Forelimb muscle (tissue), 1 donor: ENCODE measurements around the gene CPT1A. TPM values are rescaled to one million over a fixed set of nuclear protein-coding genes. Genes with fewer than 3 reads are reported as not detected.

ENCODE experiments used
- DNase-seq: peaks from one replicate; pipeline ENCODE4 v3.0.0-alpha.2; 2013; ENCODE audit warnings: low read depth
- polyA plus RNA-seq: library from polyadenylated mRNA; unstranded; fragments of 120-200 nt; gene quantifications from one replicate; pipeline ENCODE4 v1.2.1, GENCODE V29; 2013; ENCODE audit not compliant: insufficient read length

Gene CPT1A
- polyA plus RNA-seq, 1 donor = 9.7 TPM

DNA sequence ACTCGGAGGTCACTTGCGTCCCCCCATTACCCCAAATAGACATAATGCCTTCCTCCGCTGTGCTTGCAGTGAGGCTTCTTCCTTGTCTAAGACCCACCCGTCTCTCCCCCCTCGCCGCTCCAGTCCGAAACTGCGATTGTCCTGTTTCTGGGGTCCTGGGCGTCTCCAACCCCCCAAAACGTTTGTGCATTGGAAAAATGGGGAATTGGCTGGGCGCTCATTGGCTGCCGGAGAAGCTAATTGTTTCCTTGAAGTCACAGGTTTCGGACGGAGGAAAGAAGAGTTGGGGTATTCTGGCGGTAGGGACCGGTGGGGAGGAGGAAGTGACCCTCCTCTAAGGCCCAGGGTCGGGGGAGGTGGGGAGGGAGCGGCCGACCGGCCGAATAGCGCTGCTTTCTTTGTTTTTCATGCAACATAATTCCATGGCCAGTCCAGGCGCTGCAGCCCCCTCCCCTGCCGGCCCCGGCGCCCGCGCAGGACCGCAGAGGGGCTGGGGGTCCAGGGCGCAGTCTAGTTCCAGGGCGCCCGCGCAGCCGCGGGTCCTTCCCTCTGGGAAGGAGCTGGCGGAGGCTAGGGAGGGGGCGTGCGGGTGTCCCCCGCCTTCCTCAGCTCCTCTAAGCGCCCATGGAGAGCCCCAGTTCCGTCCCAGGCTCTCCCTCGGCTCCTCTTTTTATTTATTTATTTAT lies 12.7 kb upstream of the CPT1A start:
- no peak for DNase-seq

DNA sequence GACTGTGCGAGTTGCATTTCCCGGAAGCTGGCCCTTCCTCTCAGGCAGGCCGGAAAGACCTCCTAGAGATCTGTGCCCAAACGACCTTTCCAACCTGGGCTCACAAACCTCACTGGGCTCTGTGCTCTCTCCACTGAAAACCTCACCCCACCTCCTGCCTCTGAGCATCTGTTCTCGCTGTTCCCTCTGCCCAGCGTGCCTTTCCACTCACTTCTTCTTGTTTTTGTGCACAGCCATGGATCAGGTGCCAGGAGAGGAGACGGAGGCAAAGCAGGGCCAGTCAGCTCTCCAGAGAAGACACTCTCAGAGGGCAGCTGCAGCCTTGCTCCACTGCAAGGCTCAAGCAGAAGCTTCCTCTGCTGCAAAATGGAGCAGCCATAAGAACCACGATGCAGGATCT lies 10.9 kb upstream of the CPT1A start:
- no peak for DNase-seq

DNA sequence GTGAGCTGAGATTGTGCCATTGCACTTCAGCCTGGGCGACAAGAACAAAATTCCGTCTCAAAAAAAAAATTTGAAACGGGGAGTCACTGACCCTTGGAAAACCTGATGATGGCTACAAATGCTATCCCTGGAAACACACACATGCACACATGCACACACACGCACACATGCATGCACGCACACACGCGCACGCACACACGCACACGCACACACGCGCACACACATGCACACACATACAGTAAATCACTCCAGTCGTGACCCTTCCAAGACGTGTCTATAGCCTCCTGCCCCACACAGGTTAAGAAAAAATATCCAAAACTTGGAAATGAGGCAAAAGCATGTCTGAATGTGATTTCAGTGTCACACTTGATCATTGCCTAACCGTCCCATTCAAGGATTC lies 6.7 kb upstream of the CPT1A start:
- no peak for DNase-seq

DNA sequence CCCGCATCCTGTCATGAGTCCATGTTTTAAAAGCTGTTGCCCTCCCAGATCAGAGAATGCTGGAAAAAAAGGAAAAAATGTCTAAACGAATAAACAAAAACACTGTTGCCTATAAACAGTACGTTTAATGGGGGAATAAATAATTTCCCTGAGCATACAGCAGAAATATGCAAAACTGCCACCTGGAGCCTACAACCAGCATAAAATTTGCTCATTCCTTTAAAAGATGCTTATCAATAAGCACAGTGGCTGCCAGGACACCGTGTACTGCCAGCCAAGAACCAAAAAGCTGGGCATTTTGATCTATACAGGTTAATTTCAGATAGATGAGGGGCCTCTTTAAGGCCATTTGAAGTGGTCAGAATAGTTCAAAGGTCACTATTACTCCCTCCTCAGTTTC lies 5.7 kb upstream of the CPT1A start:
- DNase-seq = no peak

DNA sequence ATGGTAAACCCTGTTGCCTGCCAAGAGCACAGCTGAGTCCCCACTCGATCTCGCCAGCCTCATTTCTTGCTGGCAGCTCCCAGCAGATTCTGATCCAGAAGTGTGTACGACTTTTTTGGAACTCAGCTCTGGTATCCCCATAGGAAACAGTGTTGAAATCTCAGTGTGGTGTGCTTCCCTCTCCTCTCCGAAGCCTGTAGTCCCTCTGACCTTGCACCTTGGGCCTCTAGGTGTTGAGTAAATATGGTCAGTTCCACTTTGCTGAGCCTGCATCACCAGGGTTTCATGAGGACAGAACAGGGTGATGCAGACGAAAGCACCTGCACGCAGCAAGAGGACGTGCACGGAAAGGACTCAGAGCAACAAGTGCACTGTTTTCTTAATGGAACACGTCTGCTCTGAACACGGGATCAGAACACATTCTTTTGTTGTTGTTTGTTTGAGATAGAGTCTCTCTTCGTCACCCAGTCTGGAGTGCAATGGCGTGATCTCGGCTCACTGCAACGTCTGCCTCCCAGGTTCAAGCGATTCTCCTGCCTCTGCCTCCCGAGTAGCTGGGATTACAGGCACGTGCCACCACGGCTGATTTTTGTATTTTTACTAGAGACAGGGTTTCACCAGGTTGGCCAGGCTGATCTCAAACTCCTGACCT lies 3.8 kb upstream of the CPT1A start:
- no peak for DNase-seq

DNA sequence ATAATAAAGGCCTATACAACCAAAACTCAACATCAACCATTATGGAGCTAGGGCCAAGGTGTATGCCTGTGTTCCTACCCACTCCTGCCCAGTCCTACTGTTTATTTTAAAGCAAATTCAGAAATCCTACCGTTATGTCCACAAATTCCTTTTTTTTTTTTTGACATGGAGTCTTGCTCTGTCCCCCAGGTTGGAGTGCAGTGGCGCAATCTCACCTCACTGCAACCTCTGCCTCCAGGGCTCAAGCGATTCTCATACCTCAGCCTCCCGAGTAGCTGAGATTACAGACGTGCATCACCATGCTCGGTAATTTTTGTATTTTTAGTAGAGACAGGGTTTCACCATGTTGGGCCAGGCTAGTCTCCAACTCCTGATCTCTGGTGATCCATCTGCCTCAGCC lies 3.1 kb upstream of the CPT1A start:
- no peak for DNase-seq

DNA sequence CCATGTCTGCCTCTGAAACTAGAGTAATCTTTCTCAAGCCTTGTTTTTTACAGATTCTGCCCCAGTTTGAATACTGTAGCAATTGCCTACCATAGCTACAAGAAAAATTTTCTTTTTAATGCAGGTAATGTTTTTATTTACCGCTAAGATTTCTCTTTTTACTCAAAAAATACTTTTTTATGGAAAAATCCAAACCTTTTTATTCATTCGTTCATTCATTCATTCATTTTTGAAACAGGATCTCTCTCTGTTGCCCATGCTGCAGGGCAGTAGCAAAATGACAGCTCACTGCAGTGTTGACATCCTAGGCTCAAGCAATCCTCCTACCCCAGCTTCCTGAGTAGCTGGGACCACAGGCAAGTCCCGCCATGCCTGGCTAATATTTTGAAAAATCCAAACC lies 2.7 kb upstream of the CPT1A start:
- no peak for DNase-seq

DNA sequence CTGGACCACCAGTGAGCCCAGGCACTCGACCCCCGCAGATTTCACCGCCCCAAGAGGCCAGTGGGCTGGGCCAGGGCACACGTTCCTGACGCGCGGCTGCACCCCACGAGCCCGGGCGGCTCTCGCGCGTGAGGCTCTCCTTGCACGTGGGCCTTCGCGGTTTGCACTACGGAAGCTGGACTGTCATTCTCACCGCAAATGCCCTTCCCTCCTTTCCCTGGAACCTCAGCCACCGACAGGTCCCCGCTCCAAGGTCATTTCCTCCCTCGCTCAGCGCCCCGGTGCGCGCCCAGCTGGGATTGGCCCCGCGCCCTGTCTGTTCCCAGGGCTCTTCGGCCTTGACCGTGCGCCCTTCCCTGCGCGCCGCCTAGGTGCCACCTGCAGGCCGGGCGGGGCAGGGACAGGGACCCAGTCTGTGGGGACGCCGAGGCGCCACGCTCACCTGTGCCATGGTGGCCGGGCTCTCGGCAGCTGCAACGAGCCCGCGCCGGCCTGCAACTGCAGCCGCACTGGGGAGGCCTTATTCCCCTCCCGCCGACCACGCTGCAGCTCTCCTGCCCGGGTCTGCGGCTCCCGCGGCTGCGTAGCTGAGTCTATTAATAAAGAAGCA lies 2.1 kb upstream of the CPT1A start:
- no peak for DNase-seq

DNA sequence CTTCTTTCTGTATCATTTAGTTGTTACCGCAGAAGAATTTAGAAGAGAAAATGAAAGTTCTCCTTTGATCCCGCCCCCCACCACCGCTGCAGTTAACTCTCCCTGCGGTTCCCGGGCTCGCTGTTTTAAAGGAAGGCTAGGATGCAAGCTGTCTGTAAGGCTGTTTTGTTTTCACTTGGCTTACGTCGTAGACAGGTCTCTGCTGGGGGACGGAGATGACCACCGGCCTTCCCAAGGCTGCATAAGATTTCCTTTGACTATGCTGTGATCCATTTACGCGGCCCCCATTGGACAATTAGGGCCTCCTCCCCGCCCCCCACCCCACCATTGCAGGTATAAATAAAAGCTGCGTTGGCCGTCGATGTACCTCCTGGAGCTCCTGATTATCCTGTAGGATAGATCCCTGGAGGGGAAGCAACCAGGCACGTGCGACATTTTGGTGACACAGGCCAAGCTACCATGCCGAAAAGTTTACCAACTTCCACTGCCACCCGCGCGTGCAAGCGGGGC lies 1.4 kb upstream of the CPT1A start:
- DNase-seq = no peak

DNA sequence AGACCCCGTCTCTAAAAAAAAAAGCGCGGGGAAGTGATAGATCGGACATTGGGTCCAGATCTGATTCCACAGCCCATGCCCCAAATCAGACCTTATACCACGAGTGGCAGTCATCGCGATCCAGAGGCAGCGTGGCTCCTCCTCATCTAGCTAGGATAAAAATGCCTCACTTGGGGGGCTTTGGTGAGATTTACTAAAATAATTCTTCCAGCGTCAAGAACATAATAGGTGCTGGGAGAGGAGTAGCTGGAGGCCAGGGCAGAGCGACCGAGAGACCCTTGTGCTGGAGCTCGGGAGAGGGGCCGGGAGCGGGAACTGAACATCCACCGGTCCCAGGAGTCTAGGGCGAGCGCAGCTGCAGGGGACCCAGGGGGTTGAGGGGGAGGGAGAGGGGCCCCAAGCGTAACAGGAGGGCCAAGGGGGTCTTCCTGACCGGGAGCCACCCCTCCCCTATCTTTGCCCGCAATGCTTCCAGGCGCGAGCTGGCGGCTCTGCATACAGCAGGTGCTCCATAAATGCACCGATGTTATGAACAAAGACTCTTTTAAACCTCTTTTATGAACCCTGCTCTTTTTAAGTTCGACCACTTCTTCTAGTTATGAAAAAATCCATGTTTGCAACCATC lies 823 bp upstream of the CPT1A start:
- no peak for DNase-seq

DNA sequence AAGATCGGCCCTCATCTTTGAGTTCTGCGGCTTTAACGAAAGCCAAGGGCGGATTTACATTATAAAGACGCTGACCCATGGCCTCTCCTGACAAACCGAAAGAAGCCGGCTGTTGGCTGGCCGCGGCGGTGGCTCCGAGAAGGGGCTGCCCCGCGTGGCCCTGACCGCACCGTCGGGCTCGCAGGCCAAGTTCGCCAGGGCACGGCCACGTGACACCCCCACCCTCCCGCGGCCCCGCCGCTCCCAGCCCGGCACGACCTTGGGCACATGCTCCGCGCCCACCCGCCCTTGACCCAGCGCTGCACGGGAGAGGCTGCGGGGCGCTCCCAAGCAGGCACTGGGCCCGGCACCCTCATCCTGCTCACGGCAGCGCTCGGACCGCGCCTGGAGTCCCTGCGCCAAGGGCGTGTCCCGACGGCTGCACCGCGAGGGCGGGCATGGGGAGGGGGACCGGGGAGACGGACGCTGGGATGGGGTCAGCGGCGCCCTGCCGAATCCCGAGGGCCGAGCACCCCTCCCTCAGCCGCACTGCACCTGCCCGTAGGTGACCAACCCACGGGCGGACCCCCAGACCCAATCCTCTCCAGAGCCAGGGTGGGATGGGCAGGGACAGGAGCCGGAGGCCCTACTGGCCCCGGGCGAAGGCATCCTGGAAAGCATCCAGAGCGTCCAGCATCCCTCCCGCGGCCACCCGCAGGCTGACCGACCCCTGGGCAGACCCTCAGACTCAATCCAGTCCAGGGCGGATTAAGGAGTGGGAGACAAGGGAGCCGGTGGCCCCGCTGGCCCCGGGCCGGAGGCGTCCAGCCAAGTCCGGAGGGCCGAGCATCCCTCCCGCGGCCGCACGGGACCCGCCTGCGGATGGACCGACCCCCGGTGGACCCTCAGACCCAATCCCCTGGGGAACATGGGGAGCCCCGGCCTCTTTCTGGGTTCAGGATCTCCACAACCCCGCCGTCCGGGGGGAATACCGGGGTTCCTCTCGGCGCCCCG lies 759 bp downstream of the CPT1A start:
- DNase-seq = no peak

DNA sequence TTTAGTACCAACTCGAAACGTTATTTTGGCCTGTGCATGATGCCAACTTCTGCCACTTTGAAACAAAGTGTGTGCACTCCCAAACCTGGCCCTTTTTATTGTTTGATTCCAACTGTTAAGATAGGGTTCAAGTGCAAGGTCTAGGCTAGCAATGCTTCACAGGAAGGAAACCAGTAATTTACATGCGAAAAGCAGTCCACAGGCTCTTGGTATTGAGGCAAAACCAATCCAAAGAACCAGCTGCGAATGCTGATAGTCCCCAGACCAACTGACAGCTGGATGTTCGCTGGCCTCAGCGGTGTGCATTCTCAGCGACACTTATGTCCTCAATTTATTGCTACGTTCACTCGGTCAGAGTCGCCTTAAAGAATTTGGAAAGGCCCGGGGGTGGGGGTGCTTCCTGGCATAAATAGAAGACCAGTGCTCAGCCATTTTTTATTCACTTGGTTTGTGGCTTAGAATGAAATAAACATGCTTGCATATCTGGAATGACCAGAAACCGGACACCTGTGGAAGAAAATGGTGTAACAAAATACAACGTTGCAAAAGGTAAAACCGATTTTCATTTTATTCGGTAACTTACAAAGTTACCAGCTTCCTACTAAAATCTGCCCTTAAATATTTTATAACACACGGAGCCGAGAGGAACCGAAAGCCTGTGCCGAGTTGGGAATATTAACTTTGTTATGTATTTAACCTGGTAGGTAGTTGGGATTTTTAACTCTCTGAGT lies 1.6 kb downstream of the CPT1A start:
- no peak for DNase-seq

DNA sequence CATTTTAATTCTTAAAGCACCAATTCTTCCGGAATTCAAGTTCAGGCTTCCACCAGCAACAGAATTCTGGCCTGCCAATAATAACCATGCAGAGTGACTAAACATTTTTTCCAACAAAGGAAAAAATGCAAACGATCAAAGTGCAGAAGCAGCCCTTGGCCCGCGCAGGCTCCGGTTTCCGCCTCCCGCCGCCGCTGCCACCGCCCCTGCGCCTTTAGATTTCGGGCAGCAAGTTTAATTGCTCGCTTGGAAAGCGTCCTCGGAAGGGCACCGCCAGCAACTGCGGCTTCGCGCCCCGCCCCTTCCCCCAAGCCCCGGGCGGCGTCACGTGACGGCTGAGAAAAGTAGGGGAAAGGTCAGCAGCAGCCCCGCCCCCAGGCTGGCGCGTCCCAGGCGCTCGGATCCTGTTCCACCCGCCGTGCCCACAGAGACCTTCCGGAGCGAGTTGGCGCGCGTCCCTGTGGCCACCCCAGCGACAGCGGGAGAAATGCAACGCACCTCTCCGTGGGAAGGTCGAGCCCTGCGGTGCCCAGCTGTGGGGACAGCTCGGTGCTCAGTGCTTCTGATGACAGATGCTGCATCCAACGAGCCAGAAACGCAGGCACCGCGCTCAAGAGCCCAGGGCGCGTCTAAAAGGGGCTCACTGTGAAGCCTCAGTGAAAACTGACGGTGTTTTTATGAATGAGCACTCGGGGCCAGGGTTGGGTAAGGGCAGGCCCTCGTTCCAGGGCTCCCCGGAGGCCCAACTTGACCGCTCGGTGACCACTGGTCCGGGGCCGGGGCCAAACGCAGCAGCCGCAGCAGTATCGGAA lies 2.5 kb downstream of the CPT1A start:
- DNase-seq = no peak

DNA sequence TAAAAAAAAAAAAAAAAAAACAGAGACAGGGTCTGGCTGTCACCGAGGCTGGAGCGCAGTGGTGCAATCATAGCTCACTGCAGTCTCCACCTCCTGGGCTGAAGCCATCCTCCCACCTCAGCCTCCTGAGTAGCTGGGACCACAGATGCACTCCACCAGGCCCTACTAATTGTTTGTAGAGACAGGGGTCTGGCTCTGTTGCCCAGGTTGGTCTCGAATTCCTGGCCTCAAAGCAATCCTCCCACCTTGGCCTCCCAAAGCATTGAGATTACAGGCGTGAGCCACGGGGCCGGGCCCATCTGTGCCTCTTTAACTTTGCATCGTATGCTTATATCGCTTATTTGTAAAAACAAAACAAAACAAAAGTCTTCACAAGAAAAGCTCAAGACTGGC lies 3.1 kb downstream of the CPT1A start:
- DNase-seq = no peak

DNA sequence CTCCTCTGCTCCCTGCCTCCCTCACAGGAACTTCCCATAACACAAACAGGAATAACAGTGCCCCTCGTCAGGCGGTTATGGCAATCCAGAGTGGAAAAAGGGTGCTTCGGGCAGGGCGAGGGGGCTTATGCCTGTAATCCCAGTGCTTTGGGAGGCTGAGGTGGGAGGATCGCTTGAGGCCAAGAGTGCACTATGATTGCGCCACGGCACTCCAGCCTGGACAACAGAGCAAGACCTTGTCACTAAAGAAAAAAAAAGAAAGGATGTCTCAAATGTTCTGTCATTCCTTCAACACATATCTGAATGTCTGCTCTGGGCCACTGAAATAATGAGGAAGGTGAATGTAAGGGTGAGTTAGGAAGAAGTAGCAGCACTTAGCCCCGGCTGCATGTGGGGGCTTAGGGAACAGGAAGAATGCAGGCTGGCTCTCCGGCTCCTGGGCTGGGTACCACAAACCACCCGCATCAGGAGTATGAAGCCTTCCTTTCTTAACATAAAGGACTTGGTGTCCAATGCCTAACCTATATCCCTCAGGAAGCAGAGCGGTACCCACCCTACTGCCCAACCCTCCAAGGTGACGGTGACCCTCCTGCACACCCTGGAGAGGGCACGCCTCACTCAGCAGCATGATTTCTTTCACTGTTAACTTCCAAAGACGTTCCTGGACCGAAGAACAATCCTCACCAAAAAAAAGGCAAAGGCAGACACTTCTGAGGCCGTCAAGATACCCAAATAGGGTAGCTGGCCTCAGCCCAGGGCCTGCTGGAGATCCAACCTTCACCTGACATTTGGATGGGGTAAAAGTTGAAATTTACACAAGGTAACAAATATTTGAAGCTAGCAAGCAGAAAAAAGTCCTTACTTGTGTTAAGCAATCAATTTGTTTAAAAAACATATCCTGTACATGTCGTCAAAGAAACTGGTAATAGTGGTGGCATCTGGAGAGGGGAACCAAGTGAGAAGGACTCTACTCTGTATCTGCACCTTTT lies 3.8 kb downstream of the CPT1A start:
- DNase-seq = no peak

DNA sequence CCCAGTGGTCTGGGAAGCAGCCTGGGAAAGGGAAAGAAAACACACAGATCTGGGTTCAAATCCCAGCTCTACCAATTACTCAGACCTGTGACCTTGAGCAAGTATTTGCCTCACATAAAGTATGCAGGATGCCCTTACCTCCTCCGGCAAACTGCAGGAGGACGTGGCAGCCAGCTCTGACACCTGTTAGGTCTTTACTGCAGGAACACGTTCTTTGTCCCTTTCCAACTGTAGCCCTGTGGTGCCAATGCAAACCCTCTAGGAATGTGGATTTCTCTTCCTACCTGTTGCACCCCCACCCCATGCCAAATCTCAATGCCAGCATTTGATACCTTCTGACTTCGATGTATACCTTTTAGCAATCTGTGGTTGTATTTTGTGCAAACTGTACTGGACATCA lies 6.0 kb downstream of the CPT1A start:
- DNase-seq = no peak

DNA sequence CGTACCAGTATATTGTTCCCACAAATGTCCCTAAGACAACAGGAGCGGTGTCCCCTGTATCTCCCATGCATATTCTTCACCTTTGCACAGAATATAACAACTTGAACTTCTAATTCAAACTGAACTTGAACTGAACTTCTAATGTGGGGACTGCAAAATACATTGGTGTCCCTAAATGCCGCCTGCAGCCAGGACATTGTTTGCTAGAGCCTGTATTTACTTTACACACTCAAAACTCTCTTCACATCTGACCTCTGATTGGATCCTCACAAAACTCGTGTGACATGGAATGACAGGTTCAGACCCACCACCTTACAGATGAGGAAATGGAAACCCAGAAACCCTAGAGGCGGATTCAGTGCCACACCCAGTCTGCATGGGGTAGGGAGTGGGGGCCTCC lies 6.4 kb downstream of the CPT1A start:
- no peak for DNase-seq

DNA sequence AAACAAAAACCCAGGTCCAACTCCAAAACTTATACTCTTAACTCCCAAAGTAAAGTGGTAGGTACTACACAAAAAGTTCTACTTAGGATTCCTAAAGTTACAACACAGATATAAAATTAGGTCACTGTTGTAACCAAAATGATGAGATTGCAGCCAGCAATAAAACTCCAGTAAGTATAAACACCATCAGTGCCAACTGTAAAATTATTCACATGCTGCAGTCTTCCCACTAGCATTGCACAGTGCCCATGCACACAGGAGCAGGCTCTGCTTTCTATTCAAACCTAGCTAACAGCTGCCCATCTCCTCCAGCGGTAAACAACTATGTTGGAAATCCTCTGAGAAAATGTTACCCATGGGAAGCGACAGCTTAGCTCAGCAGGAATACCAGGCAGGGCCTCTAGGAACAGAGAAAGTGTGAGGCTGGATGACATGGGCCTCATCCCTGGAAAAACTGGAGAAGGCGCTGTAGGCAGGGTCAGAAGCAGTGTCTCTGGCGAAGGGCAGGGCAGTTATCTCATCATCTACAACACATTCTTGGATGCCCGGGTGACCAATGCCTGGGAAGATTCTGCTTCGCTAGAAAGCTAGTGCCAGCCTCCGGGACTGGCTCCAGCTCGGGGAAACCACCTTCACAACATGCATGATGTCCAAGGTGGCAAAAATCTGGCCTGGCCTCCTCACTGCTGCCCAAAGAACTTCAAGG lies 9.1 kb downstream of the CPT1A start:
- no peak for DNase-seq
